Fibroblast of mammary gland (primary cell): Measurements from ENCODE around the gene TMEM44.

Source experiments
- DNase-seq: peaks from one replicate; pipeline ENCODE4 v3.0.0-alpha.2; 2010; ENCODE audit warnings: low read depth
- H3K4me3 ChIP-seq: 2 replicates; pipeline ENCODE4 v1.5.1; 2011; ENCODE audit warnings: low read depth, mild to moderate bottlenecking, low read length, moderate library complexity; ENCODE audit not compliant: control insufficient read depth
- CTCF ChIP-seq: conservative IDR thresholded peaks from 2 replicates; pipeline ENCODE4 v1.5.1; 2011; ENCODE audit warnings: low read depth, low read length, inconsistent platforms; ENCODE audit not compliant: control insufficient read depth, insufficient read depth

TMEM44 gene

GRCh38 chr3:194570235-194570634 lies 63.0 kb downstream of the TMEM44 start:
- no peak for TF ChIP-seq CTCF
- H3K4me3 ChIP-seq: no peak overlapping the region
- DNase-seq: no peak

- TF ChIP-seq CTCF: no peak
- no peak overlapping the region for H3K4me3 ChIP-seq
- DNase-seq: no peak
Observed at GRCh38 chr3:194569252-194569651, 64.0 kb downstream of the TMEM44 start.

- no peak for TF ChIP-seq CTCF
- H3K4me3 ChIP-seq: no peak overlapping the region
- peak; percentile 77 for DNase-seq
Observed at GRCh38 chr3:194565597-194566190, 67.5 kb downstream of the TMEM44 start.

GRCh38 chr3:194562986-194563385 lies 70.2 kb downstream of the TMEM44 start:
- TF ChIP-seq CTCF: no peak
- peak; percentile 49 for DNase-seq
- no peak overlapping the region for H3K4me3 ChIP-seq

- peak; percentile 75 for DNase-seq
- no peak for TF ChIP-seq CTCF
- H3K4me3 ChIP-seq: no peak overlapping the region
Observed at GRCh38 chr3:194561306-194561974, 71.8 kb downstream of the TMEM44 start.

- DNase-seq: no peak
- no peak for TF ChIP-seq CTCF
- no peak overlapping the region for H3K4me3 ChIP-seq
Observed at GRCh38 chr3:194560047-194560446, 73.2 kb downstream of the TMEM44 start.

GRCh38 chr3:194559530-194559929 lies 73.7 kb downstream of the TMEM44 start:
- DNase-seq: no peak
- H3K4me3 ChIP-seq: no peak overlapping the region
- no peak for TF ChIP-seq CTCF
